ENCODE results near the gene FRMPD2. TPM values are rescaled to one million over a fixed set of nuclear protein-coding genes. Genes with fewer than 3 reads are reported as not detected.
"Not testable (repeated sequence)": the region's sequence is repeated elsewhere in the genome, so short reads cannot be mapped to it uniquely, and the experiment has no call there.

The FRMPD2 gene
- total RNA-seq, 1 donor from 2014 or later, result not detected

GRCh38 chr10:48257407-48257961 lies 17.0 kb downstream of the FRMPD2 start:
- ATAC-seq (no peak), DNase-seq (no peak)
- intact Hi-C loops (cut with micrococcal nuclease), result no loop called here

GRCh38 chr10:48255722-48256121 lies 18.8 kb downstream of the FRMPD2 start:
- no peak for ATAC-seq
- no peak for DNase-seq

GRCh38 chr10:48254750-48255512 lies 19.6 kb downstream of the FRMPD2 start:
- DNase-seq (no peak), ATAC-seq (no peak)
- intact Hi-C loops (cut with micrococcal nuclease), result no loop called here

More at GRCh38 chr10:48255722-48256121, 18.8 kb downstream of the FRMPD2 start:
- intact Hi-C loops (cut with micrococcal nuclease), result no loop called here

DNA sequence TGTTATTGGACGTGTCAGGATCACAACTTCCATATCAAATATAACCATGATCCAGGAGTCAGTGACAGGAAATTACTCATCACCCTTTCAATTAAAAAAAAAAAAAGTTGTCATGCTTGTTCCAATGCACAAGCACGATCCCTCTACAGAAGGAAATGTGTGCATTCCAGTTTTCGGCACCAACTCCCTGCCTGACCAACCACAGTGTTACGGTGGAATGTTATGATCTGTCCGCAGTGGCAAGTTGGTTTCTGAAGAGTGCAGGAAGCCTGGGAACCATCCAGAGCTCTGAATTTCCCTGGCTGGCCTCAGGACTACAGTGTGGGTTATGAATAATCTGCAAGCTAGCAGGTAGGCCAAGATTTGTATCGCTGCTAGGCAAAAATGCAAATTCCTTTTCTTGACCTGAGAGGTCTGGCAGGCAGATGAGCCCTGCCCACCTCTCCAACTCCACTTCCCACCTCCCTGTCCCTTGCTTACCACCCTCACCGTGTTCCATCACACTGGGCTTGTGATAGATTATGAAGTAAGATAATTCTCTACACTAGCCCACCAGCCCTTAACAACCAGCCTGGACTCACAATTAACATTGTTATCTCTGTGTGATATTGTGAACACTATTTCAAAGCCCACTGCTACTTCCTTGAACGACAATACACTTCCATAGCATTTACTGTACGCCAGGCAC lies 20.4 kb downstream of the FRMPD2 start:
- intact Hi-C loops (cut with micrococcal nuclease), result no loop called here
- ATAC-seq (peak; percentile 51), DNase-seq (no peak)

- DNase-seq (no peak), ATAC-seq (no peak)
- intact Hi-C loops (cut with micrococcal nuclease), result no loop called here
Observed at GRCh38 chr10:48252354-48252650, 22.2 kb downstream of the FRMPD2 start.

- DNase-seq, result no peak
- intact Hi-C loops (cut with micrococcal nuclease), result no loop called here
- peak; percentile 15 for ATAC-seq
Observed at GRCh38 chr10:48251525-48252353, 22.8 kb downstream of the FRMPD2 start.

- DNase-seq (peak; percentile 50), ATAC-seq (peak; percentile 57)
Observed at GRCh38 chr10:48251152-48251524, 23.4 kb downstream of the FRMPD2 start.

GRCh38 chr10:48249763-48250351 lies 24.6 kb downstream of the FRMPD2 start:
- intact Hi-C loops (cut with micrococcal nuclease), result no loop called here
- DNase-seq, result no peak
- ATAC-seq, result no peak

More at GRCh38 chr10:48251152-48251524, 23.4 kb downstream of the FRMPD2 start:
- intact Hi-C loops (cut with micrococcal nuclease), result no loop called here

GRCh38 chr10:48249004-48249762 lies 25.3 kb downstream of the FRMPD2 start:
- ATAC-seq (no peak), DNase-seq (no peak)
- intact Hi-C loops (cut with micrococcal nuclease), result no loop called here

- ATAC-seq, result peak; percentile 74
Observed at GRCh38 chr10:48248462-48248861, 26.0 kb downstream of the FRMPD2 start.

DNA sequence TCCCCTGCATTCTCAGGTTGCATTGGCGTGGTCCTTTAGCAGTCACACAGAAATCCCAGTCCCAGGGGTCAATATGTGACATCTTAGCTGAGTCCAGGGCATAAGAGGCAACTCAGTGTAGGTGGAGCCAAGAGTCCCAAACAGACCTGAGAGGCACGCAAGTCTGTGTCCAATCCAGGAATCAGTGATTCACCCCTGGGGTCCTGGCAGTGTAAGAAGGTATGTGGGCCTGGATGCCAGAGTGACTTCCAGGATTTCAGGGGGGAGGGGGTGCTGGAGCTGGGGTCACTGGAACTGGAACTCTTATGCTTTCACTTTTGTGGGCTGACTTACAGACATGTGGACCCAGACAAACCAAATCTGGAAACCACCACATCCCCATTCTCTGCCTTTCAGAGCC lies 26.8 kb downstream of the FRMPD2 start:
- intact Hi-C loops (cut with micrococcal nuclease), result no loop called here
- ATAC-seq (peak; percentile 29), DNase-seq (no peak)

More at GRCh38 chr10:48248462-48248861, 26.0 kb downstream of the FRMPD2 start:
- intact Hi-C loops (cut with micrococcal nuclease), result no loop called here
- DNase-seq, result no peak

GRCh38 chr10:48246501-48246900 lies 28.0 kb downstream of the FRMPD2 start:
- ATAC-seq, result no peak
- DNase-seq, result no peak
- intact Hi-C loops (cut with micrococcal nuclease), result no loop called here

DNA sequence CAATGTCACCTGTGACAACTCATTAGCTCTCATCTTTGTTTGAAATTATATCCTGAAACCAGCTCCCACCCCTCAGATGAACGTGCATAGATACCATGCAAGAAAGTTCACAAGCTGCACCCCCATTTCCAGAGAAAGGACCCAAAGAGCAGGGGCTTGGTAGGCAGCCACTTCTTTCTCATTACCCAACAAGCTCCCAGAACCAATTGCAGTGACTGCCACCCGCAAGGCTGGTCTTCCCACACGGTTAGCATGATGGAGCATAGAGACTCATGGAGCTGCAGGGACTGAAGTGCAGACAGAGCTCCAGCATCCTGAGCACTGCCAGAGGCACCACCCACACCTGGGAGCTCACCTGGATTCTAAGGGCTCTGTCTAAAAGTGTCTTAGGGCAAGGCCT lies 28.5 kb downstream of the FRMPD2 start:
- ATAC-seq, result no peak
- intact Hi-C loops (cut with micrococcal nuclease), result no loop called here
- no peak for DNase-seq

GRCh38 chr10:48243921-48244320 lies 30.6 kb downstream of the FRMPD2 start:
- intact Hi-C loops (cut with micrococcal nuclease); ATAC-seq; DNase-seq: not testable (repeated sequence)

DNA sequence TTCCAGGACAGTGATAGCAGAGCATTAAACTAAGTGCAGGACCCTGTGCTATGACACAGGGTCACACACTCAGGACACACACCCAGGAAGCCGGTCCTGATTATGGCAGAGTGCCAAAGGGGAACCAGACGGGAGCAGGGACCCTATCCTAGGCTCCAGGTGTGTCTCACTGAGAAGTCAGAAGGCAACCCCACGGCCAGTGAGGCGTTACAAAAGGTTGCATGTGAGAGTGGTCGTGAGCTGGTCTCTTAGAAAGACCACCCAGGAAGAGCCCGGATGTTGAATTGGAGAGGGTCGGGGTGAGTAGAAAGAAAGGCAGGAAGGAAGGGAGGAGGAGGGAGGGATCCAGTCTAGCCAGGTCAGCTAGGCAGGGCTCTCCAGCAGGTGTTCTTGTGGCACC lies 31.0 kb downstream of the FRMPD2 start:
- no peak for DNase-seq
- intact Hi-C loops (cut with micrococcal nuclease), result no loop called here
- ATAC-seq, result no peak

DNA sequence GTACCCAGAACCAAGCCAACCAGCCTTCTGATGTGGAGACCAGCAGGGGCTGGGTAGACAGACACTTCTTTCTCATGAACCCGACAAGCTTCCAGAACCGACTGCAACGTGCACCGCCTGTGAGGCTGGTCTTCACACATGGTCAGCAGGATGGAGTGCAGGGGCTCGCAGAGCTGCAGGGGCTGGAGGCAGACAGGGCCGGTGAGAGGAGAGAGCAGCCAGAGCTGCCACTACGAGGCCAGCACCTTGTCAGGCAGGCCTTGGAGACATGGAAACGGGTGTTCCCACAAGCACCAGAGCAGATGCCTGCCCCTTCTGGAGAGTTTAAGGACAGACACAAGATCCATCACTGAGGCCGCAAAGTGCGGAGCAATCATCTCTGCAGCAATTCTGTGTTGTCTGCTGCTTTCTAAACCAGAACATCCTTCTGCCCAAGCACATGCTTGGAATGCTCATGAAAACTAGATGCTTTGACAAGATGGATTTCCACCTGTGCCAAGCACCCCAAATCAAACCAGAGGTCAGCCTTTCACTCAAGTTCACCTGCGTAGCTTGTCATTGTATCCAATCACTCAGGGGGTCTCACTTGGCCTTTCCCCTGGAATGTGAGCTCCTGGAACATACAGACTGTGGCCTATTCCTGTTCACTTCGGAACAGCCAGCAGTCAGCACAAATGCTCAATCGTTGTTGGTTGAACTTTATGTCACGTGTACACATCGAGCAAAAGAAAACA lies 32.2 kb downstream of the FRMPD2 start:
- ATAC-seq (no peak), DNase-seq (no peak)
- intact Hi-C loops (cut with micrococcal nuclease), result no loop called here

- ATAC-seq, result peak; percentile 38
- intact Hi-C loops (cut with micrococcal nuclease), result no loop called here
- no peak for DNase-seq
Observed at GRCh38 chr10:48241332-48241731, 33.2 kb downstream of the FRMPD2 start.

DNA sequence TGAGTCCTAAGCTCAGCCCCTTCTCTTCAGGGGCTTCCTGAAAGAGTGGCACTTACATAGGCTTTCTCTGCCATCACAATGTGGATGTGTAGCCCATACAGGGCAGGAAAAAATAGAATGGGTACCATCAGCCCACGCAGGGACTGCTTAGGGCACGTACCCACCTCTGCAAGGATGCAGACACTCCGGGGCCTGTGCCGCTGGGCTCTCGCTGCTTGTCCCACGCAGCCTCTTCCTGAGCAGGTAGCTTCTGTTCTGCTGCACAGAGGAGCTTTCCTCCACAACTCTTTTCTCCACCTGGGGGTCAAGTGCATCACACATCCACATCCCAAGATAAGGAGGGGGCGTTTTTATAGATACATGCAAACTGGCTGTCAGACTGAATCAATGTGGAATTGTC lies 34.3 kb downstream of the FRMPD2 start:
- DNase-seq (no peak), ATAC-seq (no peak)
- intact Hi-C loops (cut with micrococcal nuclease), result no loop called here

Measured in left ventricle myocardium superior (tissue), 1 donor.